PC-9 (cell line): ENCODE results near the gene OGDH.

Source experiments
- EZH2 ChIP-seq: fragments of 200-600 bp; sonication (generic); IDR thresholded peaks from 2 replicates; pipeline ENCODE4 v1.8.0; 2017; ENCODE audit warnings: antibody characterized with exemption, low read depth
- TF ChIP-seq, protein P1 (sequence below): fragments of 200-600 bp; sonication (generic); conservative IDR thresholded peaks from 2 replicates; pipeline ENCODE4 v1.6.1; 2017; ENCODE audit warnings: mixed run types, antibody characterized with exemption, mild to moderate bottlenecking, moderate library complexity

DNA sequence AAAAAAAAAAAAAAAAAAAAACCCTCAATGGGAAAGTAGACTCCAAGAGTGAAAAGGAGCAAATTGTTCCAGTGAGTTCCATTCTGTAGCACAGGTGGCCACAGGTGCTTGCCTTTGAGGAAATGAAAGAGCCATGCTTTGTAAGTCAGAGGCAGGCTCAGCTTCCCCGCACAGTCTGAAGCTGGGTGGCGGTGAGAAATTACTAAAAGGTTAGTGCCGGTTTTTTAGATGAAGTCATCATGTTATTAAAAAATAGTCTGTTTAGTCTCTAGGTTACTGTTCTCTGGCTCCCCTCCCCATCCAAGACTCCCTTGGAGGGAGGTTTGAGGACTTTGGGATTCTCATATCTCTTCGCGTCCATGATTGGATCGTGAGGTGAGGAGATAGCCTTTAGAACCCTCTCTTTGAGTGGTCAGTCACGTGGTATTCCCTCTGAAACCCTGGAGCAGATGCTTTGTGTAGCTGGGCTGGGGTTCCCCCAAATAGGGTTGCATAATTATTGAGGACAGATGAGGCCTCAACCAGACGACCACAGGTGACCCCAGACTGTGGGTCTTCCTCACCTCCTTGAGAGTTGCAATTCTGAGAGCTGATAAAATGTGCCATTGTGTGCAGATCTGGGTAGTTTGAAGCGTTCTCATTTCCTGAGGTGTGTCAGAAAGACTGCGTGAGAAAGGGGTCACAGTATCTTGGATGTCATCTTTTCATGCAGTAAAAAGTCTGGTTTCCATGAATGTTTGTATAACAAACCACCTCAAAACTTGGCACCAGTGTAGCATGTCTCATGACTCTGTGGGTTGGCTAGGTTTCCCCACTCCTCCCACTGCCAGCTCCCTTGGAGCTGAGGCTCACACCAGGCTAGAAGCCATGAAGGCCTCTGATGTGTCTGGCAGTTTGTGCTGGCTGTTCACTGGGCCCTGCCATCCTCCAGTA is 27.1 kb downstream of the OGDH start:
- TF ChIP-seq, protein P1, sequence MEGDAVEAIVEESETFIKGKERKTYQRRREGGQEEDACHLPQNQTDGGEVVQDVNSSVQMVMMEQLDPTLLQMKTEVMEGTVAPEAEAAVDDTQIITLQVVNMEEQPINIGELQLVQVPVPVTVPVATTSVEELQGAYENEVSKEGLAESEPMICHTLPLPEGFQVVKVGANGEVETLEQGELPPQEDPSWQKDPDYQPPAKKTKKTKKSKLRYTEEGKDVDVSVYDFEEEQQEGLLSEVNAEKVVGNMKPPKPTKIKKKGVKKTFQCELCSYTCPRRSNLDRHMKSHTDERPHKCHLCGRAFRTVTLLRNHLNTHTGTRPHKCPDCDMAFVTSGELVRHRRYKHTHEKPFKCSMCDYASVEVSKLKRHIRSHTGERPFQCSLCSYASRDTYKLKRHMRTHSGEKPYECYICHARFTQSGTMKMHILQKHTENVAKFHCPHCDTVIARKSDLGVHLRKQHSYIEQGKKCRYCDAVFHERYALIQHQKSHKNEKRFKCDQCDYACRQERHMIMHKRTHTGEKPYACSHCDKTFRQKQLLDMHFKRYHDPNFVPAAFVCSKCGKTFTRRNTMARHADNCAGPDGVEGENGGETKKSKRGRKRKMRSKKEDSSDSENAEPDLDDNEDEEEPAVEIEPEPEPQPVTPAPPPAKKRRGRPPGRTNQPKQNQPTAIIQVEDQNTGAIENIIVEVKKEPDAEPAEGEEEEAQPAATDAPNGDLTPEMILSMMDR = no peak
- TF ChIP-seq EZH2 = no peak
